ENCODE data around the gene SESN1. TPM values are rescaled to one million over a fixed set of nuclear protein-coding genes. Genes with fewer than 3 reads are reported as not detected.

The SESN1 gene
- total and polyA plus RNA-seq, 9 of the 15 experiments (the other 6 are each of a cell fraction or from before 2014, with no cell fraction given), result 3.1 to 13.0 (median 7.4) TPM

- H3K9me3 ChIP-seq (replicated peaks; ENCODE audit: control insufficient read depth, insufficient read depth, low read depth, low read length), result no peaks in the 10 kb centered on the region
- in situ Hi-C loops (cut with MboI) (no loop called here), intact Hi-C loops (cut with micrococcal nuclease) (no loop called here)
- no peaks in the 10 kb centered on the region for H4K20me1 ChIP-seq (replicated peaks; ENCODE audit: control insufficient read depth, insufficient read depth, low read length)
- no peak for ATAC-seq
- POLR2A ChIA-PET, result interaction anchor here (0.7 to 3.1 kb wide), 4 partner anchors 10 to 13 kb away, joined by 3 to 12 read pairs (median 5); no protein-coding TSS in a partner anchor
- H3K4me3 ChIP-seq, result no peak overlapping the region
- H3K27ac ChIP-seq (ENCODE audit: extremely low read depth, low read depth, low read length), result no peak overlapping the region
- H3K9me1 ChIP-seq (ENCODE audit: control insufficient read depth, insufficient read depth, low read length), result no peaks in the 10 kb centered on the region
- TF ChIP-seq, protein P1, sequence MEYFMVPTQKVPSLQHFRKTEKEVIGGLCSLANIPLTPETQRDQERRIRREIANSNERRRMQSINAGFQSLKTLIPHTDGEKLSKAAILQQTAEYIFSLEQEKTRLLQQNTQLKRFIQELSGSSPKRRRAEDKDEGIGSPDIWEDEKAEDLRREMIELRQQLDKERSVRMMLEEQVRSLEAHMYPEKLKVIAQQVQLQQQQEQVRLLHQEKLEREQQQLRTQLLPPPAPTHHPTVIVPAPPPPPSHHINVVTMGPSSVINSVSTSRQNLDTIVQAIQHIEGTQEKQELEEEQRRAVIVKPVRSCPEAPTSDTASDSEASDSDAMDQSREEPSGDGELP (CRISPR knock-in tag; IDR thresholded peaks at IDR 0.05; ENCODE audit: borderline replicate concordance), result no peak
- no peak for TF ChIP-seq DMBX1 (CRISPR knock-in tag; IDR thresholded peaks at IDR 0.05; ENCODE audit: borderline replicate concordance)
- no peak for TF ChIP-seq DEAF1 (CRISPR knock-in tag; IDR thresholded peaks at IDR 0.05)
- TF ChIP-seq ZNF12 (CRISPR knock-in tag; IDR thresholded peaks at IDR 0.05), result no peak
- TF ChIP-seq PATZ1 (CRISPR knock-in tag; IDR thresholded peaks at IDR 0.05; ENCODE audit: borderline replicate concordance), result no peak
- TF ChIP-seq, protein P2, sequence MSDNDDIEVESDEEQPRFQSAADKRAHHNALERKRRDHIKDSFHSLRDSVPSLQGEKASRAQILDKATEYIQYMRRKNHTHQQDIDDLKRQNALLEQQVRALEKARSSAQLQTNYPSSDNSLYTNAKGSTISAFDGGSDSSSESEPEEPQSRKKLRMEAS (CRISPR knock-in tag; IDR thresholded peaks at IDR 0.05), result 0 out of 2 replicates have a peak, but pooled peaks have one; percentile 18
- H3K4me2 ChIP-seq (ENCODE audit: insufficient read depth, low read length), result no peak overlapping the region
- H3K36me3 ChIP-seq (ENCODE audit: control insufficient read depth, insufficient read depth, low read length), result no peaks in the 10 kb centered on the region
- FAIRE-seq, result no peak
- H3K4me1 ChIP-seq (replicated peaks in 1 of 2; ENCODE audit: control insufficient read depth in 2 of 2, insufficient read depth in 2 of 2, low read length in 2 of 2), result peaks cover 0 to 4% of the 10 kb centered on the region in 2 experiments; a peak in 2 of 5 replicates
- no TSS peak for BruUV-seq (replicated peaks)
- H2AFZ ChIP-seq (ENCODE audit: low read depth, low read length), result peak overlapping the region; percentile 33; the same call in 1 of the 2 replicates
- CTCF ChIA-PET (ENCODE audit: low intra/inter-chr PET ratio), result no interaction called here
- 24% methylated on average over 15 of the region's 15 CpGs for WGBS (ENCODE audit: insufficient coverage, low coverage, missing lambda C conversion rate)
- no peak for DNase-seq (ENCODE audit: extremely low read depth in 1 of 4, low spot score in 3 of 4)
- H3K27me3 ChIP-seq (ENCODE audit: control insufficient read depth in 2 of 2, insufficient read depth in 2 of 2, low read length in 2 of 2), result peaks cover 0 to 18% of the 10 kb centered on the region in 2 experiments; a peak in 1 of 5 replicates
- H3K9ac ChIP-seq (ENCODE audit: insufficient read depth in 1 of 2, low read depth in 2 of 2, low read length in 2 of 2), result no peak overlapping the region; a peak in 1 of 4 replicates
- no peaks in the 10 kb centered on the region for H3K79me2 ChIP-seq (ENCODE audit: control insufficient read depth, insufficient read depth, low read length)
These were observed 139.2 kb downstream of the SESN1 start for GRCh38 chr6:108955329-108955949.
